C4-2B (cell line): Measurements from ENCODE around the gene EREG.

ENCODE experiments used
- H3K27ac ChIP-seq: fragments of 450-650 bp; 2 replicates; pipeline ENCODE4 v1.5.1; 2017
- CTCF ChIP-seq: fragments of 450-650 bp; conservative IDR thresholded peaks from 2 replicates; pipeline ENCODE4 v1.5.1; 2017; ENCODE audit warnings: mild to moderate bottlenecking
- ZFX ChIP-seq: fragments of 450-650 bp; IDR thresholded peaks from 2 replicates; pipeline ENCODE4 v1.6.1; 2017

The EREG gene

GRCh38 chr4:74400395-74400794, 35.5 kb downstream of the EREG start:
- TF ChIP-seq ZFX (no peak), CTCF (no peak)
- no peak overlapping the region for H3K27ac ChIP-seq

GRCh38 chr4:74402692-74403456, 37.9 kb downstream of the EREG start:
- no peak for TF ChIP-seq ZFX
- TF ChIP-seq CTCF = no peak
- no peak overlapping the region for H3K27ac ChIP-seq

- TF ChIP-seq ZFX = no peak
- no peak for TF ChIP-seq CTCF
- no peak overlapping the region for H3K27ac ChIP-seq
These were observed 42.9 kb downstream of the EREG start for GRCh38 chr4:74407891-74408290.

- TF ChIP-seq ZFX (no peak), CTCF (no peak)
- no peak overlapping the region for H3K27ac ChIP-seq
These were observed 43.7 kb downstream of the EREG start for GRCh38 chr4:74408639-74409038.

GRCh38 chr4:74410272-74410671, 45.3 kb downstream of the EREG start:
- H3K27ac ChIP-seq = no peak overlapping the region
- no peak for TF ChIP-seq ZFX
- no peak for TF ChIP-seq CTCF

GRCh38 chr4:74412225-74412624, 47.3 kb downstream of the EREG start:
- no peak overlapping the region for H3K27ac ChIP-seq
- TF ChIP-seq CTCF (no peak), ZFX (no peak)

GRCh38 chr4:74413265-74413664, 48.3 kb downstream of the EREG start:
- no peak overlapping the region for H3K27ac ChIP-seq
- no peak for TF ChIP-seq ZFX
- TF ChIP-seq CTCF = no peak
